ENCODE measurements around the gene ATP10B.

The ATP10B gene

GRCh38 chr5:160646033-160646432 is 206.0 kb downstream of the ATP10B start:
- Histone ChIP-seq H3K4me1 (ENCODE audit: insufficient read depth, low read length) (no peaks in the 10 kb centered on the region), H3K27me3 (ENCODE audit: insufficient read depth, low read length) (no peaks in the 10 kb centered on the region), H3K36me3 (ENCODE audit: insufficient read depth, low read length) (no peaks in the 10 kb centered on the region), H2AFZ (ENCODE audit: low read depth, low read length) (no peak overlapping the region), H3K9me3 (ENCODE audit: low read length) (no peaks in the 10 kb centered on the region), H3K4me3 (ENCODE audit: low read length) (no peak overlapping the region)

- H3K4me3 ChIP-seq (ENCODE audit: low read length) = no peak overlapping the region
- no peaks in the 10 kb centered on the region for H3K9me3 ChIP-seq (ENCODE audit: low read length)
- no peaks in the 10 kb centered on the region for H3K36me3 ChIP-seq (ENCODE audit: insufficient read depth, low read length)
- no peaks in the 10 kb centered on the region for H3K27me3 ChIP-seq (ENCODE audit: insufficient read depth, low read length)
- no peak overlapping the region for H2AFZ ChIP-seq (ENCODE audit: low read depth, low read length)
- no peaks in the 10 kb centered on the region for H3K4me1 ChIP-seq (ENCODE audit: insufficient read depth, low read length)
Observed at GRCh38 chr5:160643616-160644240, 208.3 kb downstream of the ATP10B start.

- Histone ChIP-seq H3K4me3 (ENCODE audit: low read length) (no peak overlapping the region), H3K9me3 (ENCODE audit: low read length) (no peaks in the 10 kb centered on the region), H3K36me3 (ENCODE audit: insufficient read depth, low read length) (no peaks in the 10 kb centered on the region), H3K4me1 (ENCODE audit: insufficient read depth, low read length) (no peaks in the 10 kb centered on the region), H3K27me3 (ENCODE audit: insufficient read depth, low read length) (no peaks in the 10 kb centered on the region), H2AFZ (ENCODE audit: low read depth, low read length) (no peak overlapping the region)
Observed at GRCh38 chr5:160641405-160641804, 210.6 kb downstream of the ATP10B start.

GRCh38 chr5:160640406-160640805 is 211.6 kb downstream of the ATP10B start:
- Histone ChIP-seq H3K4me3 (ENCODE audit: low read length) (no peak overlapping the region), H3K36me3 (ENCODE audit: insufficient read depth, low read length) (no peaks in the 10 kb centered on the region), H3K9me3 (ENCODE audit: low read length) (no peaks in the 10 kb centered on the region), H3K27me3 (ENCODE audit: insufficient read depth, low read length) (no peaks in the 10 kb centered on the region), H3K4me1 (ENCODE audit: insufficient read depth, low read length) (no peaks in the 10 kb centered on the region), H2AFZ (ENCODE audit: low read depth, low read length) (no peak overlapping the region)

- Histone ChIP-seq H3K9me3 (ENCODE audit: low read length) (no peaks in the 10 kb centered on the region), H2AFZ (ENCODE audit: low read depth, low read length) (no peak overlapping the region), H3K4me3 (ENCODE audit: low read length) (no peak overlapping the region), H3K4me1 (ENCODE audit: insufficient read depth, low read length) (no peaks in the 10 kb centered on the region), H3K36me3 (ENCODE audit: insufficient read depth, low read length) (no peaks in the 10 kb centered on the region), H3K27me3 (ENCODE audit: insufficient read depth, low read length) (no peaks in the 10 kb centered on the region)
Observed at GRCh38 chr5:160638161-160638742, 213.8 kb downstream of the ATP10B start.

- Histone ChIP-seq H3K4me1 (ENCODE audit: insufficient read depth, low read length) (no peaks in the 10 kb centered on the region), H3K27me3 (ENCODE audit: insufficient read depth, low read length) (no peaks in the 10 kb centered on the region), H2AFZ (ENCODE audit: low read depth, low read length) (no peak overlapping the region), H3K9me3 (ENCODE audit: low read length) (no peaks in the 10 kb centered on the region), H3K36me3 (ENCODE audit: insufficient read depth, low read length) (no peaks in the 10 kb centered on the region), H3K4me3 (ENCODE audit: low read length) (no peak overlapping the region)
Observed at GRCh38 chr5:160637357-160638090, 214.5 kb downstream of the ATP10B start.

- no peaks in the 10 kb centered on the region for H3K27me3 ChIP-seq (ENCODE audit: insufficient read depth, low read length)
- no peaks in the 10 kb centered on the region for H3K36me3 ChIP-seq (ENCODE audit: insufficient read depth, low read length)
- no peaks in the 10 kb centered on the region for H3K4me1 ChIP-seq (ENCODE audit: insufficient read depth, low read length)
- H3K4me3 ChIP-seq (ENCODE audit: low read length) = no peak overlapping the region
- no peak overlapping the region for H2AFZ ChIP-seq (ENCODE audit: low read depth, low read length)
- H3K9me3 ChIP-seq (ENCODE audit: low read length) = no peaks in the 10 kb centered on the region
Observed at GRCh38 chr5:160635663-160636062, 216.3 kb downstream of the ATP10B start.

GRCh38 chr5:160635046-160635445 is 217.0 kb downstream of the ATP10B start:
- Histone ChIP-seq H3K27me3 (ENCODE audit: insufficient read depth, low read length) (no peaks in the 10 kb centered on the region), H3K36me3 (ENCODE audit: insufficient read depth, low read length) (no peaks in the 10 kb centered on the region)

GRCh38 chr5:160629003-160629402 is 223.0 kb downstream of the ATP10B start:
- no peaks in the 10 kb centered on the region for H3K4me1 ChIP-seq (ENCODE audit: insufficient read depth, low read length)
- H3K4me3 ChIP-seq (ENCODE audit: low read length) = no peak overlapping the region
- no peaks in the 10 kb centered on the region for H3K9me3 ChIP-seq (ENCODE audit: low read length)
- no peak overlapping the region for H2AFZ ChIP-seq (ENCODE audit: low read depth, low read length)
- H3K27me3 ChIP-seq (ENCODE audit: insufficient read depth, low read length) = no peaks in the 10 kb centered on the region
- no peaks in the 10 kb centered on the region for H3K36me3 ChIP-seq (ENCODE audit: insufficient read depth, low read length)

More at GRCh38 chr5:160635046-160635445, 217.0 kb downstream of the ATP10B start:
- H3K4me3 ChIP-seq (ENCODE audit: low read length) = no peak overlapping the region
- no peak overlapping the region for H2AFZ ChIP-seq (ENCODE audit: low read depth, low read length)
- H3K9me3 ChIP-seq (ENCODE audit: low read length) = no peaks in the 10 kb centered on the region
- H3K4me1 ChIP-seq (ENCODE audit: insufficient read depth, low read length) = no peaks in the 10 kb centered on the region

GRCh38 chr5:160628619-160628968 is 223.4 kb downstream of the ATP10B start:
- H3K27me3 ChIP-seq (ENCODE audit: insufficient read depth, low read length) = no peaks in the 10 kb centered on the region
- no peaks in the 10 kb centered on the region for H3K4me1 ChIP-seq (ENCODE audit: insufficient read depth, low read length)
- no peaks in the 10 kb centered on the region for H3K36me3 ChIP-seq (ENCODE audit: insufficient read depth, low read length)
- no peak overlapping the region for H3K4me3 ChIP-seq (ENCODE audit: low read length)
- no peaks in the 10 kb centered on the region for H3K9me3 ChIP-seq (ENCODE audit: low read length)
- no peak overlapping the region for H2AFZ ChIP-seq (ENCODE audit: low read depth, low read length)

GRCh38 chr5:160627921-160628618 is 223.9 kb downstream of the ATP10B start:
- Histone ChIP-seq H3K4me3 (ENCODE audit: low read length) (no peak overlapping the region), H2AFZ (ENCODE audit: low read depth, low read length) (no peak overlapping the region), H3K9me3 (ENCODE audit: low read length) (no peaks in the 10 kb centered on the region), H3K36me3 (ENCODE audit: insufficient read depth, low read length) (no peaks in the 10 kb centered on the region), H3K4me1 (ENCODE audit: insufficient read depth, low read length) (no peaks in the 10 kb centered on the region), H3K27me3 (ENCODE audit: insufficient read depth, low read length) (no peaks in the 10 kb centered on the region)

GRCh38 chr5:160626322-160626721 is 225.7 kb downstream of the ATP10B start:
- Histone ChIP-seq H3K27me3 (ENCODE audit: insufficient read depth, low read length) (no peaks in the 10 kb centered on the region), H3K36me3 (ENCODE audit: insufficient read depth, low read length) (no peaks in the 10 kb centered on the region), H3K4me3 (ENCODE audit: low read length) (no peak overlapping the region)

GRCh38 chr5:160621526-160621925 is 230.5 kb downstream of the ATP10B start:
- no peak overlapping the region for H3K4me3 ChIP-seq (ENCODE audit: low read length)
- H2AFZ ChIP-seq (ENCODE audit: low read depth, low read length) = no peak overlapping the region
- H3K9me3 ChIP-seq (ENCODE audit: low read length) = no peaks in the 10 kb centered on the region
- no peaks in the 10 kb centered on the region for H3K36me3 ChIP-seq (ENCODE audit: insufficient read depth, low read length)
- H3K27me3 ChIP-seq (ENCODE audit: insufficient read depth, low read length) = no peaks in the 10 kb centered on the region
- H3K4me1 ChIP-seq (ENCODE audit: insufficient read depth, low read length) = no peaks in the 10 kb centered on the region

More at GRCh38 chr5:160626322-160626721, 225.7 kb downstream of the ATP10B start:
- Histone ChIP-seq H3K4me1 (ENCODE audit: insufficient read depth, low read length) (no peaks in the 10 kb centered on the region), H3K9me3 (ENCODE audit: low read length) (no peaks in the 10 kb centered on the region), H2AFZ (ENCODE audit: low read depth, low read length) (no peak overlapping the region)

Data from neuron (in vitro differentiated cells).